B cell (primary cell): ENCODE results near the gene RSPH1.

Experiments
- EZH2 ChIP-seq: IDR thresholded peaks from 2 replicates; pipeline ENCODE4 v1.6.1; 2012; ENCODE audit warnings: borderline replicate concordance, low read depth, mild to moderate bottlenecking, moderate library complexity, low read length; ENCODE audit not compliant: insufficient read depth, poor library complexity, severe bottlenecking
- TF ChIP-seq, protein P1 (sequence below): fragments of 200-600 bp; IDR thresholded peaks from one replicate; pipeline ENCODE4 v1.8.0; 2022; ENCODE audit warnings: antibody characterized with exemption, mild to moderate bottlenecking

DNA sequence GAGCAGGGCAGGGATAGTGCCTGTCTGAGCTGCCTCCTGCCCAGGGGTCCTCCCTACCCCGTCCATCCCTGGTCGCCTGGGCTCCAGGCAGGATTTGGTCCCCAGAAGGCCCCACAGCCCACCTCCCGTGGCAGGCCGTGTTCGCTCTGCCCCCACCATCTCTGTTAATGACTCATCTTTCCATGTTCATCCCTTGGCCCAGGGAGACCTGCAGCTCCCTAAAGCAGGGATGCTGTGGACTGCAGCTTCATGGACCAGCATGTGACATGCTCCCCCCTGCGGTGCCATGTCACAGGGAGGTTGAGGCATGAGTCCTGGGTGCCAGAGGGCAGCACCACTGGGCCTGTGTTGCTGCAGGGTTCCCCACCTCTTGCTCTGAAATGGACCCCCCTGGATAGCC lies 65.5 kb downstream of the RSPH1 start:
- TF ChIP-seq, protein P1, sequence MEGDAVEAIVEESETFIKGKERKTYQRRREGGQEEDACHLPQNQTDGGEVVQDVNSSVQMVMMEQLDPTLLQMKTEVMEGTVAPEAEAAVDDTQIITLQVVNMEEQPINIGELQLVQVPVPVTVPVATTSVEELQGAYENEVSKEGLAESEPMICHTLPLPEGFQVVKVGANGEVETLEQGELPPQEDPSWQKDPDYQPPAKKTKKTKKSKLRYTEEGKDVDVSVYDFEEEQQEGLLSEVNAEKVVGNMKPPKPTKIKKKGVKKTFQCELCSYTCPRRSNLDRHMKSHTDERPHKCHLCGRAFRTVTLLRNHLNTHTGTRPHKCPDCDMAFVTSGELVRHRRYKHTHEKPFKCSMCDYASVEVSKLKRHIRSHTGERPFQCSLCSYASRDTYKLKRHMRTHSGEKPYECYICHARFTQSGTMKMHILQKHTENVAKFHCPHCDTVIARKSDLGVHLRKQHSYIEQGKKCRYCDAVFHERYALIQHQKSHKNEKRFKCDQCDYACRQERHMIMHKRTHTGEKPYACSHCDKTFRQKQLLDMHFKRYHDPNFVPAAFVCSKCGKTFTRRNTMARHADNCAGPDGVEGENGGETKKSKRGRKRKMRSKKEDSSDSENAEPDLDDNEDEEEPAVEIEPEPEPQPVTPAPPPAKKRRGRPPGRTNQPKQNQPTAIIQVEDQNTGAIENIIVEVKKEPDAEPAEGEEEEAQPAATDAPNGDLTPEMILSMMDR: no peak
- no peak for TF ChIP-seq EZH2
